Body of pancreas (tissue), 4 donors: ENCODE measurements around the gene OR10G6.

Experiments
- POLR2A ChIP-seq, 3 donors: fragments of 450-650 bp; IDR thresholded peaks; one replicate each; pipeline ENCODE4 v1.6.1; 2016; ENCODE audit warnings: antibody characterized with exemption in 3 of 3, mild to moderate bottlenecking in 2 of 3
- TF ChIP-seq, protein P1 (sequence below), 7 experiments: fragments of 450-650 bp in 4 of 7; fragments of 200-600 bp in 3 of 7; sonication (generic) in 3 of 7; IDR thresholded peaks; one replicate each; pipeline ENCODE4 v1.5.1; 2016 to 2019; ENCODE audit warnings: antibody characterized with exemption in 7 of 7

DNA sequence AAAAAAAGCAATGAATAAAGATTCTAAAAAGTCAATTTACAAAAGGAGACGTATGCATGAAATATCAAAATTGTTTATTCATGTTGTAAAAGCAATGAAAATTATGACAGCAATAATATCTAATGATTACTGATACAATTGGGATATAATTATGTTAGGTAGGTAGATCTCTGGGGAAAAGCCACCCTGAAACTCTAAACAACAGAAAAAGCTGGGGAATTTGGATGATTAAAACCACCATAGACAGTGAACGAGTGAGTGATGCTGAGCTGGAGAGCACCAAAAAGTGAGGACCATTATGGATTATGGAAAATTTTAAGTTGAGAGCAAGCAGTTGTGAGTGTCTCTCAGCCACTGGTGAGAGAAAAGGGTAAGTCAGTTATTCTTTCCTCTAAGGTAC lies 31.5 kb upstream of the OR10G6 start, which contains the start of gene OR10G8:
- TF ChIP-seq, protein P1, sequence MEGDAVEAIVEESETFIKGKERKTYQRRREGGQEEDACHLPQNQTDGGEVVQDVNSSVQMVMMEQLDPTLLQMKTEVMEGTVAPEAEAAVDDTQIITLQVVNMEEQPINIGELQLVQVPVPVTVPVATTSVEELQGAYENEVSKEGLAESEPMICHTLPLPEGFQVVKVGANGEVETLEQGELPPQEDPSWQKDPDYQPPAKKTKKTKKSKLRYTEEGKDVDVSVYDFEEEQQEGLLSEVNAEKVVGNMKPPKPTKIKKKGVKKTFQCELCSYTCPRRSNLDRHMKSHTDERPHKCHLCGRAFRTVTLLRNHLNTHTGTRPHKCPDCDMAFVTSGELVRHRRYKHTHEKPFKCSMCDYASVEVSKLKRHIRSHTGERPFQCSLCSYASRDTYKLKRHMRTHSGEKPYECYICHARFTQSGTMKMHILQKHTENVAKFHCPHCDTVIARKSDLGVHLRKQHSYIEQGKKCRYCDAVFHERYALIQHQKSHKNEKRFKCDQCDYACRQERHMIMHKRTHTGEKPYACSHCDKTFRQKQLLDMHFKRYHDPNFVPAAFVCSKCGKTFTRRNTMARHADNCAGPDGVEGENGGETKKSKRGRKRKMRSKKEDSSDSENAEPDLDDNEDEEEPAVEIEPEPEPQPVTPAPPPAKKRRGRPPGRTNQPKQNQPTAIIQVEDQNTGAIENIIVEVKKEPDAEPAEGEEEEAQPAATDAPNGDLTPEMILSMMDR (IDR thresholded peaks at IDR 0.05) = no peak
- no peak for TF ChIP-seq POLR2A (IDR thresholded peaks at IDR 0.05)
